GM18951 (cell line): ENCODE data around the gene SETD1B.
A peak's percentile ranks its signal among the peaks of the same experiment; 100 is the strongest.

ENCODE experiments used
- POLR2A ChIP-seq: IDR thresholded peaks from 4 replicates; pipeline ENCODE4 v1.6.1; 2011; ENCODE audit warnings: mild to moderate bottlenecking; ENCODE audit not compliant: insufficient read length, insufficient read depth; ENCODE audit errors: extremely low read depth
- in situ Hi-C: fragments of 300-500 bp; cut with MboI; formaldehyde crosslinking; loops from one replicate; pipeline ENCODE4 v1.12.0; 2022; ENCODE audit warnings: low sequenced_read_pairs, mixed read lengths, inconsistent platforms; ENCODE audit not compliant: unreplicated experiment

SETD1B gene

DNA sequence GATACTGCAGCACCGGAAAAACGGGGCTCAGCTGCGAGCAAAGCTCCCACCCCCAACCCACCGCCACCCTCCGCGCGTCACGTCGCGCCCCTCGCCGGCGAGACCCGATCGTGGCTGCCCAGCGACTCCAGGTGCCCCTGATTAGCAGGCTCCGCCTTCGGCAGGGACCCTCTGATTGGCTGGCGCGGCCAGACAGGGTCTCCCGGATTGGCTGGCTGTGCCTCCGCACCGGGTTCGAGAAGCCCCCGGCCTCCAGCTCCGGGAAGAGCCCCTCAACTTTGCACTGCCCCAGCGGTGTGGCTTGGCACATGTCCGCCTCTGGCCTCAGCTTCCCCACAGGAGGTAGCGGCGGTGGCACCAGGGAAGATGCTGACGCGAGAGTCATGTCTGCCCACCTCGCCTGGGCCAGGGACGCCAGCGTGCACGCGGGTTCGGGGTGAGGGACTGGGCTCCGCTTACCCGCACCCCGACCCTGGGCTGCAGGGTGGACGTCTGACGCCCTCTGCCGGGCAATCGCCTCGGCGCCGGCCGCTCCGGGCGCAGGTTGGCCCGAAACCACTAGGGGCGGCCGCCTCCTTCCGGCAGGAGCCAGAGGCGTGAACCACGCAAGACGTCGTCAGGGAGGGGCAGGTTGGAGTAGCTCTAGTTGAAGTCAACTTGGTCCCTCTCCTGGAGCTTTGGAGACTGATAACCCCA lies 9.8 kb upstream of the SETD1B start:
- peak; percentile 51 for TF ChIP-seq POLR2A
- in situ Hi-C loops, result loop anchor here (5.0 kb wide), 1 partner anchor 102 kb away; no protein-coding TSS in a partner anchor

DNA sequence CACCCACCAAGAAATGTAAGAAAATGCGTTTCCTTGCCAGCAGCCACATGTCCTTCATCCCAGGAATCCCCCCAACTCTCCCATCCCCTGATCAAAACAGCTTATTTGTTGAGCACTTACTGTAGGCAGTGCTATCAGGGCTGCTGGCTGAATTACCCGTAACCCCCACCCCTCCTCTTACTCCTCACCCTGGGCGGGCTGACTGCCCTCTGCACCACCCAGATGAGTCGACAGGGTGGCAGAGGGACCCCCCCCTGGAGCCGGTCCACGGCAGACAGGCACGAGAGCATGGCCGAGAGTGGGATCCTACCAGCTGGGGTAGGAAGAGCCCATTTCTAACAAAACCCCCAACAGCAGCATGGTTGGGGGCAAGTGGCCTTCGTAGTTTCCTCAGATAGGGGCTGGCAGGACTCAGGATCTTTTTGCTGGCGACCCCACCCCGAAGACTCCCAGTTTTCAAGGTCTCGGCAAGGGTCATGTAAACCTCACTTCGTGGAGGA lies 9.2 kb upstream of the SETD1B start:
- in situ Hi-C loops, result loop anchor here (5.0 kb wide), 1 partner anchor 102 kb away; no protein-coding TSS in a partner anchor
- no peak for TF ChIP-seq POLR2A

DNA sequence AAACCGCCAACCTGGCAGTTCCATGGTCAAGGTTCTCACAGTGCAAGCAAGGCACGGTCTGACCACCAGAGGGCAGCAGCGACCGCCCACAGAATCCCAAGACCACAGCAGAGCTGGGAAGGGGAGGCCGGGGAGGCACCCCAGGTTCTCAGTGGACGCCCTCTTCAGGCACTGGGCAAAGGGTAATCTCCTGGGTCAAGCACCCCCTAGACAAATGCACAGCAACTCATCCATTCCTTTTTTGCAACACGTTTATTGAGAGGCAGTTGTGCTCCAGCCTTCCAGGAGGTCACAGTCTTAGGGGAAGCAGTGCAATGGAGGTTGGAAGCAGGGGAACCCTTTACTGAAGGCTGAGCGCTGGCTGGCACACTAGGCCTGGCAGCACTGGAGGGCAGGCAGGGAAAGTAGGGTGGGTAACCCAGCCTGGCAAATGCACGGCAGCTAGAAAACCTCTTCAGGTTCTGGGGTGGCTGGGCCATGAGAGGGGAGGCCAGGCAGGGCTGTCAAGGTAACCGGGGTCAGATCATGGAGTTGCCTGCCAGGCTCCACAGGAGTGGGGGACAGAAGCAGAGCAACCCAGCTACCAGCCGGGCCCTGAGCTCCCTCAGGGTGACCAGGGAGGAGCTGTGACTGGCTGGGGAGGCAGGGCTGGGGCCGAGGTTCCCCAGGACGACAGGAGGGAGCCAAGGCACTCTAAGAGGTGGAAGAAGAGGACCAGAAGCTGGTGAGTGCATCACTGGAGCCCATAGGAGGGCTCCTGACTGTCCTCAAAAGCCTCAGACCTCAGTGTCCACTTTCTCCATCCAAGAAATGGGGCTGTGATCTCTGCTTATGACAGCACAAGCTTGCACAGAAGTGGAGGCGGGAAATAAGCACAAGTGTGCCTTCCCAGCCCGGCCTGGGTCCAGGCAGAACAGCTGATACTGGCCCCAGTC lies 8.5 kb upstream of the SETD1B start:
- in situ Hi-C loops, result no loop called here
- TF ChIP-seq POLR2A, result no peak

DNA sequence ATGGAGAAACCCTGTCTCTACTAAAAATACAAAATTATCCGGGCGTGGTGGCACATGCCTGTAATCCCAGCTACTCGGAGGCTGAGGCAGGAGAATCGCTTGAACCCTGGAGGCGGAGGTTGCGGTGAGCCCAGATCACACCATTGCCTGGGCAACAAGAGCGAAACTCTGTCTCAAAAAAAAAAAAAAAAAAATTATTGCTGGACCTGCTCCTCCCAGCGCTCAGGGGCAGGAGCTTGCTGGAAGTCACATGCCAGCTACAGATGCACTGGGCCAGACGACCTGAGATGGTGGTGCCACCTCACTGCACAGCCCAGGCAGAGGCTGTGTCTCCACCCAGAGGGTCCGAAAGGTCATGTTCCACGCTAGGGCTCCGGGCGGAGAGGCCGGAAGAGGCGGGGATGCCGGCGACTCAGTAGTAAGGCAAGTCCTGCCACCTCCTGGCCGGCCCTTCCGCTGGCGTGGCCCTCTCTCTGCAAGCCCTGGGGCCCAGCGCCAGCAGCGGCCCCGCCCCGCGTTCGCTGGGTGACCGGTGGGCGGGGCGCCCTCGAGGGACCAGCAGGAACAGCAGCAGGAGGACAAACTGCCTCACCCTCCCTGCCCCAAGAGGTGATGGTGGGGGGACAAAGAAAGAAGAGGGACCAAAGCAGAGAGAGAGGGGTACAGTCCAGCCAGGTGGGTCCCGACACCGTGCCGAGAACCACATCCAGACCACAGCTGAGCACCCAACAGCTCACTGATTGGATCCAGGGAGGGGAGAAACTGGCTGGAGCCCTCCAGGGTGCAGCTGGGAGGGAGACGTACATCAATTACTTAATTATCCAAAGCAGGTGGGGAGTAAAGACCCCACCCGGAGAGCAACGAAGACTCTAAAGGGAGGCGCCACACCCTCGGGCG lies 6.7 kb upstream of the SETD1B start:
- TF ChIP-seq POLR2A, result no peak
- in situ Hi-C loops, result no loop called here

DNA sequence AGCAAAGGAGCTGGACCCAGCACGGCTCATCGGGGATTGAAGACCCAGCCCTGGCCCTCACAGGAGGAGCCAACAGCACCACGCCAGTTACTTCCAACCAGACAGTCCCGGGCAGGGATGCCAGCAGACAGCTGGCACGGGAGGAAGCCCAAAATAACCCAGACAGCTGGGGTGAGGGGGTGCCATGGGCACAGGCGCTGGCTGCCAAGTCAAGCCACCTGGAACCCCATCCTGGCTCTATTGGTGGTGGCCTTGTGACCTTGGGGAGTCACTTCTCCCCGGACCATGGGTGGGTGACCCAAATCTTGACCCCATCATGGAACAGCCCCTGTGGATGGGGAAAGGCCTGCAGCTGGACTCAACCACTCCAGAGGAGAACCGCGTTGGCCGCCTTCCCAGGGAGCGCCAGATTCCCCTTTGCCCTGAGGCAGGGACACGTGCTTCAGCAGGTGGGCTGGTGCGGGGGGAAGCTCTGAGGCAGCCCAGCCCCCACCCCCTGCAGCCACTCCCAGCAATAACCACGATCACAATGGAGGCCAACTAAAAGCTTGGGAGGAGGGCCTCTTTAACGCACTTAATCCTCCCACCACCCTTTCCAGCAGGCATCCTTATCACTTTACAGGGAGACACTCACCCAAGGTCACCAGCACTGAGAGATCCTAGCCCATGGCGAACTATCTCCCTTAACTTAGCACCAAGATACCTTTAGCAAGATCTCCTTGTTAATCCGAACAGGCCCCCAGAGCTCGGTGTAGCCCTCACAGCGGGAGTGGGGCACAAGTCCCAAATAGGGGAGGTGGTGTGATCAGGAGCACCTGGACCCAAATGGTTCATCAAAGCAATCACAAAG lies 5.6 kb upstream of the SETD1B start:
- peak; percentile 25 for TF ChIP-seq POLR2A
- in situ Hi-C loops, result no loop called here

DNA sequence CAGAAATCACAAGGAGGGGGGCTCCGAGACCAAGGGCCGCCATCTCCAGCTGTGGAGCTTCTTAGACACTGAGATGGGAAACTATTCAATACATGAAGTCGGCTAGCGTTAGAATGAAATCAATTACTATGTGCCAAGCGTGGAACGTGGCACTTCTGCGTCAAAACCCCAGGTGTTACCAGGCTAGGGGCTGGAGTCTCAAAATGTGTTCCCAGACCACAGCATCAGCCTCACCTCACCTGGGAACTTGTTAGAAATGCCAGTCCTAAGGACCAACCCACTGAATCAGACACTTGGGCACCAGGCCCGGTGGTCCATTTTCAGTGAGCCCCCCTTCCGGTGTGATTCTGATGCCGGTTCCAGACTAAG lies 5.0 kb upstream of the SETD1B start:
- TF ChIP-seq POLR2A, result no peak
- in situ Hi-C loops, result no loop called here

DNA sequence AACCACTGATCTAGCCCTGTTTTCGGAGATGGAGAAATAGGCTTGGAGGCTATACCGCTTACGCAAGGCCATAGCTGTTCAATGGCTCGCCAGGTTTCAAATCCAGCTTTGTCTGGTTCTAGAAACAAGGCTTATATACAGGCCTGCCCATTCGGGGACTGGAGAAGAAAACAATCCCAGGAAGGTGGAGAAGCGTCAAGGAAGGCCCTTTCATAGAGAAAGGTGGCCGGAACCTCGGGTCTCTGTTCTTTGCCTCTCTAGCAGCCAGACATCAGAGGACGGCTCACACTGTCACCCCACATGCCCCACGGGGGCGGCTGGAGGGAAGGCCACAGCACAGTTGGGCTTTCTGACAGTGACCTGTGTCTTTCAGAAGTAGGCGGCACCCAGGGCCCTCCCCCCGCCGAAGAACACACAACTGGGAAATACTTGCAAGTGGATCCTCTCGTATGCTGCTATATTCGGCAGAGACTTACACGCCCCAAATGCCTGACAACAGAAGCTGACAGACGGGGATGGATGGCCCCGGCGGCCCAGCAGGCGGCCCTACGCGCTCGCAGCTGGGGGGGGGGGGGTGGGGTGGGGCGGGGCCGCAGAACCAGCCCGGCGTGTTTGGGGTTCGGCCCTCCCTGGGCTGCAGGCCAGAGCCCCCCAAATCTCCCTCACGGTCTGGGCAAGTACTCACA lies 4.5 kb upstream of the SETD1B start:
- in situ Hi-C loops, result no loop called here
- TF ChIP-seq POLR2A, result no peak

DNA sequence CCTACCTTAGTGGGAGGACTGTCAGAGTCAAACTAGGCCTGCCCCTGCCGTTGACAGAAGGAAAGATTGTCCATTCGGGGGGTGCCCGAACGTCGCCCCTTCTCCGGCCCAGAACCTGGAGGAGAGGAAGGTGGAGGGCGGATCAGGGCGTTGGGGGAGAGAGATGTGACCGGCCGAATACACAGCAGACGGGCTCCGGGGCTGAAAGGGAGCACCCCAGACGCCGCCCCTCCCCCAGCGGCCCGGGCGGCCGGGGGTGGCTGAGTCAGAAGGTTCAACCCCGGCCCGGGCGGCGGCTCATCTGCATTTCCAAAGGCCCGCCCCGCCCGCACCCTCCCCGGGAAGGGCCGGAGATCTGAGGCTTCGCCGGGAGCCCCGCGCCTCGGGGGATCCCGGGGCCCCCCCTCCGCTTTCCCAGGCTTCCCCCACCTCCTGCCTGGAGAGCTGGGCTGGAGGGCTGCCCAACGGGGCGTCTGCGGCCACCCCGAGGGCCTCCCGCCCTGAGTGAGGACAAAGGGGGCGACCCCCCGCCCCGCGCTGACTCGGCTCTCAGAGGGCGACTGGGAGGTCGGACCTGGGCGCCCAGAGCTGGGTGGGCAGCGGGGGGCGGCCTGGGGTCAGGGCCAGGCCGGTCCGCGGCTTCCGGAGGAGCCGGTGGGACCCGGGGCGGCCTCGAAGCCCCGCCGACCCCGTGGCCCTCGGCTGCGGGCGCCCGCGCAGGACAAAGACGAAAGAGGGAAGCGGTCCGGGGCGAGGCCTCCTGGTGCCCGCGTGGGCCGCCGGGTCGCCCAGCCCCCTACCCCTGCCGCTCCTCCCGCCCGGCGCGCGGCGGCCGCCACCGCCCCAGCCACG lies 3.7 kb upstream of the SETD1B start:
- TF ChIP-seq POLR2A, result peak; percentile 18
- in situ Hi-C loops, result no loop called here

DNA sequence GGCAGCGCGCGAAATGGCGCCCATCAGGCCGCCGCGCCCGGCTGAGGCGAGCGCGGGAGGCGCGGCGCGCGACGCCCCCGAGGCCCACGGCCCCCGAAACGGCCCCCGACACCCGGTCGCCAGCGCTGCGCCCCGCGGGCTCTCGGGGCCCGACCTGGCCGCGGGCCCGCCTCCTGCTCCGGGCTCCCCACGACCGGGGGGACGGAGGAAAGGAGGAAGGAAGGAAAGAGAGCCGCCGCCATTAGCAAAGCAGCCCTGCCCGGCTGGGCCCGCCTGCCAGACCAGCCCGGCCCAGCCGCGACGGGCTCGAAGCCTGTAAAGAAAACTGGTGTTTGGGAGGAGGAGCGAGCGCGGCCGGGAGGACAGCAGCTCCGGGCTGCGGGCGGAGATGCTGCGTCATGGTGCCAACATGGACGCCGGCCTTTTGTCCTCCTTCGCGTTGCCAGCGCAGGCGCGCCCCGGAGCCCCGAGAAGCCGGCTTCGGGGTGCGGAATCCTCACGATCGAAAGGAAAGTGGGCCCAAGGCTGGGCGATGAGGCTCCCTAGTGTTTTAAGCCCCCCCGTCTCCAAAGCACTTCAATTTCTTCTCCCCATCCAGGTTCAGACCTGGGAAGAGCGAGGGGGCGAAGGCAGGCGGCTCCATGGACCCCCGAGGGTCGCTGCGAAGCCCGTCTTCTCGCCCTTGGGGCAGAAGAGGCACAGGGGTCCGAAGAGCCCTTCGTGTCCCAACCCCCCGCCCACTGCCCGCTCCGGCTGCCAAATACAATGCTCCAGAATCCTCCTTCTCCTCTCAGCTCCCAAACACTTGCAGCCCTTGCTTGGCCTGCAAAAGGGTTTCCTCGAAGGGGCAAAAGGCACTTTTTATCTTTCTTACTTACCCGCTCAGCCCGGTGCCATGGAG lies 2.9 kb upstream of the SETD1B start:
- TF ChIP-seq POLR2A, result peak; percentile 63
- in situ Hi-C loops, result no loop called here
